D721Med (cell line): ENCODE results near the gene ASAH2.
"Not testable (repeated sequence)": the region's sequence is repeated elsewhere in the genome, so short reads cannot be mapped to it uniquely, and the experiment has no call there.

Experiments used
- DNase-seq: peaks from one replicate; pipeline ENCODE4 v3.0.0; 2011; ENCODE audit warnings: low spot score; ENCODE audit not compliant: insufficient read length
- FAIRE-seq: peaks from 2 replicates; lab custom pipeline; 2011; peaks lifted over from hg19 to GRCh38; lab: Jason Lieb, UNC
- CTCF ChIP-seq: IDR thresholded peaks from 2 replicates; pipeline ENCODE4 v1.5.1; 2012; ENCODE audit warnings: mild to moderate bottlenecking, control low read depth; ENCODE audit not compliant: insufficient read depth; ENCODE audit errors: missing control alignments

The ASAH2 gene

GRCh38 chr10:50275650-50276235 is 24.4 kb upstream of the ASAH2 start:
- TF ChIP-seq CTCF, result peak; percentile 41
- no peak for DNase-seq
- no peak for FAIRE-seq

GRCh38 chr10:50272531-50272930 is 21.2 kb upstream of the ASAH2 start:
- DNase-seq (no peak), FAIRE-seq (no peak)
- TF ChIP-seq CTCF, result no peak

GRCh38 chr10:50271564-50272250 is 20.4 kb upstream of the ASAH2 start:
- FAIRE-seq (no peak), DNase-seq (no peak)
- no peak for TF ChIP-seq CTCF

- DNase-seq, FAIRE-seq: not testable (repeated sequence)
Measured at GRCh38 chr10:50267877-50268276, 16.6 kb upstream of the ASAH2 start.

GRCh38 chr10:50262625-50263024 is 11.3 kb upstream of the ASAH2 start:
- DNase-seq, FAIRE-seq: not testable (repeated sequence)

- DNase-seq (no peak), FAIRE-seq (no peak)
- TF ChIP-seq CTCF, result no peak
Measured at GRCh38 chr10:50260791-50261281, 9.5 kb upstream of the ASAH2 start.

GRCh38 chr10:50254479-50254878 is 3.2 kb upstream of the ASAH2 start:
- no peak for DNase-seq
- TF ChIP-seq CTCF, result no peak
- no peak for FAIRE-seq

GRCh38 chr10:50250096-50250854 is 1.0 kb downstream of the ASAH2 start:
- FAIRE-seq, result no peak
- no peak for DNase-seq
- no peak for TF ChIP-seq CTCF
